ENCODE data around the gene HYAL3.

HYAL3 gene

GRCh38 chr3:50294492-50295403 is 4.5 kb downstream of the HYAL3 start:
- H3K4me3 ChIP-seq (ENCODE audit: low read depth, low read length) = no peak overlapping the region
- no peak for DNase-seq (ENCODE audit: low read depth)
- no peak for TF ChIP-seq CTCF (conservative IDR thresholded peaks at IDR 0.05; ENCODE audit: low read depth, low read length)

DNA sequence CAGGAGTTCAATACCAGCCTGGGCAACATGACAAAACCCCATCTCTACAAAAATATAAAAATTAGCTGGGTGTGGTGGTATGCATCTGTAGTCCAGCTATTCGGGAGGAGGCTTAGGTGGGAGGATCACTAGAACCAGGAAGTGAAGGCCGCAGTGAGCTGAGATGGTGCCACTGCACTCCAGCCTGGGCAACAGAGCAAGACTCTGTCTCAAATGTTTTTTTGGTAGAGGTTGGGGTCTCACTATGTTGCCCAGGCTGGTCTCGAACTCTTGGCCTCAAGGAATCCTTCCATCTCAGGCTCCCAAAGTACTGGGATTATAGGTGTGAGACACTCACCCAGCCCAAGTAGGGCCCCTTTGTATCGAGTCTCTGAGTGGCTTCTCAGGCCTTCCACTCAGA is 5.1 kb downstream of the HYAL3 start:
- no peak for TF ChIP-seq CTCF (conservative IDR thresholded peaks at IDR 0.05; ENCODE audit: low read depth, low read length)
- no peak for DNase-seq (ENCODE audit: low read depth)
- no peak overlapping the region for H3K4me3 ChIP-seq (ENCODE audit: low read depth, low read length)

- DNase-seq (ENCODE audit: low read depth) = no peak
- H3K4me3 ChIP-seq (ENCODE audit: low read depth, low read length) = no peak overlapping the region
- TF ChIP-seq CTCF (conservative IDR thresholded peaks at IDR 0.05; ENCODE audit: low read depth, low read length) = no peak
Measured at GRCh38 chr3:50293079-50293801, 6.0 kb downstream of the HYAL3 start.

DNA sequence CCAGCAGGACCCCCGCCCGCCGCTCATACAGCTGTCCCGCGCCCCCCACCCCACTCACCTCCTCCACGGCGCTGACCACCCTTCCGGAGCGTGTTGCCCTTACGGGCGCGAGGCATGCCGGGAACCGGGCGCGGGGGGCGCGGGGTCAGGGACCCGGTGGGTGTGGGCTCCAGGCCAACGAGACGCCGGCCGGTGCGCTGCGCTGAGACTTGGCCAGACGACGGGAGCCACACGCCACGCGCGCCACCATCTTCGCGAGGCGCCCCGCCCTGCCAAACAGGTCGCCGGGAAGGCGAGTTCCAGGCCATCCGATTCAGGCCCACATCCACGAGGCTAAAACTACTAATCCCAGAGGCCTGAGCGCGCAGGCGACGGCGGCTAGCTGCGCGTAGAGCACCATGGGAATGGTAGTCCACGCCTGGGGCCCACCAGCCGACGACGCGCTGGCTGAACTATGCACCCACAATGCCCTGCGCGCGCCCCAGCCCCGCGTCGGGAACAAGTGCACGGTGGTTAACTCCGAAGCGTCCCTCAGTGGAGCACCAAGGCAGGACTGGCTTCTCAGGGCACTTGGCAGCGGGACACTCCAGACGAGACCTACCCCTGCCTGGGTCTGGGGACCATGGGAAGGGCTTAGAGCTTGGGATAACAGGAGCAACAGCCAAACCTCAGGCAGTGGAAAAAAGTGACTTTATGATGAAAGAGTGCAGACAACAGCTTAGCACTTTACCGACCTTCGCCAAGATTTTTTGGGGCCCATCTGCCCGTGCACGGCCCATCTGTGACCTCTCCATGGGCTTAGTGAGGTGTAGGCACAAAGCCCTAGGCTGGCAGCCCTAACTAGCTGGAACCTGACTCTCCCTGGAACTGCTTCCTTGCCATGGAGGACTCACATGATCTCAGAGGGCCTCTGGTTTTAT is 6.8 kb downstream of the HYAL3 start, which contains the start of gene IFRD2:
Gene IFRD2 (minus strand): TSS at position 271 of the 920 bp plus-strand sequence. CDS start 155 bp downstream, at position 116.
- TF ChIP-seq CTCF (conservative IDR thresholded peaks at IDR 0.05; ENCODE audit: low read depth, low read length) = no peak

GRCh38 chr3:50290161-50290641 is 9.0 kb downstream of the HYAL3 start:
- H3K4me3 ChIP-seq (ENCODE audit: low read depth, low read length) = no peak overlapping the region
- DNase-seq (ENCODE audit: low read depth) = no peak
- no peak for TF ChIP-seq CTCF (conservative IDR thresholded peaks at IDR 0.05; ENCODE audit: low read depth, low read length)

More for the DNA sequence above, 6.8 kb downstream of the HYAL3 start, which contains the start of gene IFRD2:
- peak within 1 kb of the TSS; percentile 88 for H3K4me3 ChIP-seq (ENCODE audit: low read depth, low read length)
- peak; percentile 99 for DNase-seq (ENCODE audit: low read depth)

GRCh38 chr3:50289130-50289529 is 10.1 kb downstream of the HYAL3 start:
- no peak for TF ChIP-seq CTCF (conservative IDR thresholded peaks at IDR 0.05; ENCODE audit: low read depth, low read length)
- no peak for DNase-seq (ENCODE audit: low read depth)
- no peak overlapping the region for H3K4me3 ChIP-seq (ENCODE audit: low read depth, low read length)

All from choroid plexus epithelial cell (primary cell).